CD1c-positive myeloid dendritic cell (primary cell): ENCODE measurements around the gene TSSK6.
"Not testable (repeated sequence)": the region's sequence is repeated elsewhere in the genome, so short reads cannot be mapped to it uniquely, and the experiment has no call there.

Experiments
- DNase-seq: peaks from one replicate; pipeline ENCODE4 v3.0.0-alpha.2; 2016; ENCODE audit errors: extremely low spot score

TSSK6 gene

GRCh38 chr19:19487950-19488874 lies 27.1 kb downstream of the TSSK6 start:
- no peak for DNase-seq

DNA sequence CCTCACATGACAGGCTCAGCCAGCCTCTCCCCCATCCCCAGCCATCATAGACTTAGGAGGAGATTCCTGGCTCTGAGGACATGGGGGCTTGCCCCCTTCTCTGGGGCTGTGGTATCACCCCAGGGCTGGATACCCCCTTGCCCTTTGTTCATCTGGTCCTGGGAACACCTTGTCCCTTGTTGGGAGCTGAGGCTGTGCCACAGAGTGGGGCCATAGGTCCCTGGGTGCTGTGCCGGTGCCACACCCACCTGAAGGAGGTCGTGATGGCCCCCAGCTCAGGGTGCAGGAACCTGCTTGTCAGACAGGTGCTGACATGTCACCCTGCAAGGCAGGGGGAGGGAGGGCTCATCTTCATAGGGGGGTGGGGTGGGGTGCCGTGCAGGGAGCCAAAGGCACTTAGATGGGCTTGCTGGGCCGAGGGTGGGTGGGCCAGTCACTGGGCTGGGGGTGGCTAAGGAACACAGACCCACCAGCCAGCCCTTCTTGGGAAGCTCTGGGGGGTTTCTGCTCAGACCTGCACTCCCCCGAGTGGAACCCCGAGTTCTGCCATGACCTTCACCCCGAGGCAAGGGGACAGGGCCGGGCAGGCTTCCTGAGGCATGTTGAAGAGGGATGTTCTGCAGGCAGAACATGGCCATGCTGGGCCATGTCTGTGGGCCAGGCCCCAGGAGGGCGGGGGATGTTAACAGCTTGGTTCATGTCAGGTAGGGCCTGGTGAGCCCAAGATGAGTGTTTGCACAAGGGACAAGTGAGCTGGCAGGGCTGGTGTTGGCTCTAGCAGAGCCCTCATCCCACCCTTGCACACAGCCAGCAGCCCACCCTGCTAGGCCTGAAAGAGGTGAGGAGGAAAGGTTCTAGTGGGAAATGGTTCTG lies 28.0 kb downstream of the TSSK6 start:
- DNase-seq = no peak

DNA sequence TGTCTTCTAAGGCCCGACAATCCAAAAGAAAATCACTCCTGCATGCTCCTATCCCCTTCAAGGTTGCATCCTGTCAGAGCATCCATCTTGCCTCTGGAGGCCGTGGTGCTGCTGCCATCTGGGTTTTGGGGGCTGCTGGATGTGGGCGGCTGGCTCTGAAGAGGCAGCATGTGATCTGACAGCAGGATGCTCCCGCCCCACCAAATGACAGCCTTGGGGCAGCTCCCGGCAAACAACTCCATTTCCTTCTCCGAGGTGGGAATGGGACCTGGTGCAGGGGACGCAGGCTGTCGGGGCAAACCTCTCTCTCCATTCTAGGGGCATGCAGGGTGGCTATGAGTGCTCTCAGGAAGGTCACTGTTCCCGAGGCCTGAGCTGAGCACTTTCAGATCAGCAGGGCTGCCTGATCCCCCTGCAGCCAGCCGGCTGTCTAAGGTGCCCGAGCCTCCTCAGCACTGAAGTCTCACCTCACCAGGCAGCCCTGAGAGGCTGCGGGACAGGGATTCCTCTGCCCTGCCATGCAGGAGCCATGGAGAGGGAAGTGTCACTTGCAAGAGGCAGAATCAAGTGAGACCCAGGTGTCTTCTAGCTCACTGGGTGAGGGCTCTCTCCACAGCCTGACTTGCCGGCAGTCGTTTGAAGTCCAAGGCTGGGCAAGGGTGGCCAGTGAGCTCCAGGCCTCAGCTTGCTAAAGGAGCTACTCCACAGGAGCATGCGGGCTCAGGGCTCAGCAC lies 28.8 kb downstream of the TSSK6 start:
- no peak for DNase-seq

- no peak for DNase-seq
Observed at GRCh38 chr19:19485998-19486290, 29.4 kb downstream of the TSSK6 start.

DNA sequence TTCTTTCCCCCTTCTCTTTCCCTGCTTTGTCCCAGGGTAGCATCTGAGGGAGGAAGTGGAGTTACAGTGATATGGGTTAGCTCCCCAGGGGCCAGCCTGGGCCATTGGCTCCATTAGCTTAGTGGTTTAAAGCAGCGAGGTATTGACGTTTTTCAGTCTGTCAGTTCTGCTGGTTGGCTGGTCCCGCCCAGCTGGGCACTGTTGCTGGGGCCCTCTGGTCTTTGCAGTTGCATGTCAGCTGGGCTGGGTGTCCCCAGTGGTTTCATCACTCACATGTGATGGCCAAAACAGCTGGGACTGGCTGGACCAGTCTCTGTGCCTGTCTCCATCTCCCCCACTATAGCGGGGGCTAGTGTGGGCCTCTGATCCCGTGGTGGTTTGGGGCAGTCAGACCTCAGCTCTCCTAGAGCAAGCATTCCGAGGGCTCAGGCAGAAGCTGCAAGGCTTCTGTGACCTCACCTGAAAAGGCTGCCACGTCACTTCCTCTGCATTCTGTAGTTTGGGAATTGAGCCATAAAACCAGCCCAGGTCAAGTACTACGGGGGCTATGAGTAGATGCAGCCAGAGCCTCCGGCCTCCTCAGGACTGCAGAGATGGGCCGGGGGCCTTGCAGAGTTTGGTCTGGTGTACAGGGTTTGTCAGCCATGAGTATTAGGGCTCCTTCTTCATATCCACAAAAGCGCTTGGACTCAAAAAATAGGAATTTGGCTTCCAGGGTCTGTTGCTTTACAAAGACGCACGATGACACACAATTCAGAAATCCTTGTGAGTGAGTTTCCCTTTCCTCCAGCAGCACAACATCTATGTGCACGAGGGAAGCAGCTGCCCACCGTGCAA lies 30.0 kb downstream of the TSSK6 start:
- DNase-seq = no peak

GRCh38 chr19:19482809-19483596 lies 32.3 kb downstream of the TSSK6 start:
- no peak for DNase-seq

- no peak for DNase-seq
Observed at GRCh38 chr19:19480688-19481087, 34.7 kb downstream of the TSSK6 start.

DNA sequence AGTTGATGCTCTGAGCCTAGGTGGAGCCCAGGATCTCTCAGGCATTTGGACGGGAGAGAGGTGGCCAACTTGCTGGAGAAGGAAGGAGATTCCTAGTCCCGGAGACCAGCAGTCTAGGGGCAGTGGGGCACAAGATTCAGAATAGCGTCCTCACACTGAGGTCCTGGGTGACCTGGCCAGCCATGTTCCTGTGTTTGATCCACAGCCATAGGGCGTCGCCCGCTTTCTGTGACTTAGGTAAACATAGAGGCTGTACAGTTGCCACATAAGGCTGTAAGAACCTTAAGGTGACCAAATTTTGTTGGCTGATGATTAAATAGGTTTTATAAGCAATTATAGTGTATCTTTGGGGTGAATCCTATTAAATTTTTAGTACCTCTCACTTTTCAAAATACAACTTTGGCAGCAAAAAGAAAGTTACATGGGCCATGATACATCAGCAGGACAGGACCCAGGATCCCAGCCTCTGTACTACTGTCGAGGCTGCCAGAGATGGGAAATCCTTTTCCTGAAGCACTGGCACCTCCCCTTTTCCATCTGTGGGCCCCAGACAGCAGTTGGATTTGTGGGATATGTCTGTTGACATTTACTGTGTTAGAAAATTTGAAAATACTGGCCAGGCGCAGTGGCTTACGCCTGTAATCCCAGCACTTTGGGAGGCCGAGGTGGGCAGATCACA lies 37.5 kb downstream of the TSSK6 start:
- no peak for DNase-seq

GRCh38 chr19:19475849-19476828 lies 39.2 kb downstream of the TSSK6 start:
- no peak for DNase-seq

- no peak for DNase-seq
Observed at GRCh38 chr19:19475015-19475765, 40.2 kb downstream of the TSSK6 start.

DNA sequence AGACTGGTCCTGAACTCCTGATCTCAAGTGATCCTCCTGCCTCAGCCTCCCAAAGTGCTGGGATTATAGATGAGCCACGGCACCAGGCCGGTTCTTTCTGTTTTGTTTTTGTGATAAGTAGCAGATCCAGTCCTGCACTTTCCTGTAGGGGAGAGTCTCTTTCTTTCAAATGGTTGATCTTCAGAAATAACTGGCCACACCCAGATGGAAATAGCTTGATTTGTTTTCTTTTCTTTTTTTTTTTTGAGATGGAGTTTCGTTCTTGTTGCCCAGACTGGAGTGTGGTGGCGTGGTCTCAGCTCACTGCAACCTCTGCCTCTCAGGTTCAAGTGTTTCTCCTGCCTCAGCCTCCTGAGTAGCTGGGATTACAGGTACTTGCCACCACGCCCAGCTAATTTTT lies 43.2 kb downstream of the TSSK6 start:
- not testable (repeated sequence) for DNase-seq

GRCh38 chr19:19471682-19472081 lies 43.7 kb downstream of the TSSK6 start:
- DNase-seq = no peak

DNA sequence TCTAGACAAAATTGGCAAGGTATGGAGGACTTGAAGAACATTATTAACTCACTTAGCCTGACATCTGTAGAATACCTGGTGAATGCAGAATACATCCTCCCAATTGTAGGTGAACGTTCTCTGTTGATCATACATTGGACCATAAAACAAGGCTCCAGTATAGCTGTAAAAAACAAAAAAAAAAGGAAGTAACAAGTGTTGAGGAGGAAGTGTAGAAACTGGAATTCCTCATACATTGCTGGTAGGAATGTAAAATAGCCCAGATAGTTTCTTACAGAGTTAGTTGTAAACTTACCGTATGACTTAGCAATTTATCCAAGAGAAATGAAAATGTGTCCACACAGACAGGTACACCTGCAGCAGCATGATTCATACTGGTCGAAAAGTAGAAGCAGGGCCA lies 44.8 kb downstream of the TSSK6 start:
- DNase-seq = peak; percentile 42

GRCh38 chr19:19468424-19469050 lies 46.8 kb downstream of the TSSK6 start:
- no peak for DNase-seq

GRCh38 chr19:19466201-19466600 lies 49.1 kb downstream of the TSSK6 start:
- no peak for DNase-seq

GRCh38 chr19:19465436-19466070 lies 49.8 kb downstream of the TSSK6 start:
- DNase-seq = no peak
